ENCODE results near the gene RFC4.
"Not testable (repeated sequence)": the region's sequence is repeated elsewhere in the genome, so short reads cannot be mapped to it uniquely, and the experiment has no call there.

RFC4 gene

DNA sequence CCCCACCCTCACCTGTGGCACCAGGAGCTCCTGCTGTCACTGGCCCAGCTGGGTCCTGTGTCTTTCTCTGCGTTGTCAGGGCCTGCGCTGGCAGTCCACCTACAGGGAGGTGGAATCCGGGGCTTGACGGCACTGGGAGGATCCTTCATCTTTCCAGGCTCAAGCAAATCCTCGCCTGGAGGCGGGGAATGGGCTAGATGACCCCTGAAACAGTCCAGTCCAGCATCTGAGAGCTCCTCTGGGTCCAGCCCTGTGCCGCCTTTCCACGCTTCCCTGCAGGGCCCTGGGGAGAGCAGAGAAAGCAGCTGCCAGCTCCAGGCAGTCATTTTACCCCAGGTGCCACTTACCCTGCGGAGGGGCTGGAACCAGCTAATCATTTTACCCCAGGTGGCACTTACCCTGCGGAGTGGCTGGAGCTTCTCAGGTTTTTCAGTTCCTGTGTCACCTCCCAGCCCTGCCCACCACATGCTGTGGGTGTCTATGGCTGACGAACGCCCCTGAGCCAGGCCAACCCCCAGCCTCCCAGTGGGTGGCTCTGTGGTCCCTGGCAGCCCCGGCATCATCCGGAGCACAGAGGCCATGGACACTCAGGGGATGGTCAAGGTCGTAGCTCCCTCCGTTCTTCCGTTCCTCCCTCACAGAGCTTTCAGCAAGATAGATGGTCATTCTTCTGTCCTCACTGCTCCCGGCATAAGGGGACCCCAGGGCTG, 18.3 kb upstream of the RFC4 start:
- DNase-seq = no peak

DNA sequence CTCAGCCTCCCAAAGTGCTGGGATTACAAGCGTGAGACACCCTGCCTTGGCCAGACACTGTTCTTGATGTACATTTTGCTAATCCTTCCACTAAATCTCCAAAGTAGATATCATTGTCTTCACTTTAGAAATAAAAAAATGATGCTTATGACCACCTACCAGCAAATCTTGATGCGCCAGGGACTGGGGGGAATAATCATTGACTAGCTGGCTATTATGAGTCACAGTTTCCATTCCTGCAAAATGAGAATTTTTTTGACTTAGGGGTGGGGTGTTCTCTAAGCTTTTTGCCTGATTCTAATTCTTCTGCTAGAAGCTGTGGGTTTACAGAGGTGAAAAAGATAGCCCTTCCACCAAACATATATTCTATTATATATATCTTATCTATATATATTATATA, 17.1 kb upstream of the RFC4 start:
- no peak for DNase-seq

DNA sequence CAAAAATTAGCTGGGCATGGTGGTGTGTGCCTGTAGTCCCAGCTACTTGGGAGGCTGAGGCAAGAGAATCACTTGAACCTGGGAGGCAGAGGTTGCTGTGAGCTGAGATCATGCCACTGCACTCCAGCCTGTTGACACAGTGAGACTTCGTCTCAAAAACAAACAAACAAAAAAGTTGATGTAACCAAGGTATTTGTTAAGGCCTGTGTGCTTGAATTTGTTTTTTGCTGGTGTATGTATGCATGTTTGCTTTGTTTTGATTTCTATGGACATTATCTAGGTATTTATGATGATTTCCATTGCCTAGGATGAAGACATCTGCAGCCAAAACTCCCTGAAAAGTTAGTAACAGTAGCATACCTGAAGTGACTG, 16.1 kb upstream of the RFC4 start:
- not testable (repeated sequence) for DNase-seq

DNA sequence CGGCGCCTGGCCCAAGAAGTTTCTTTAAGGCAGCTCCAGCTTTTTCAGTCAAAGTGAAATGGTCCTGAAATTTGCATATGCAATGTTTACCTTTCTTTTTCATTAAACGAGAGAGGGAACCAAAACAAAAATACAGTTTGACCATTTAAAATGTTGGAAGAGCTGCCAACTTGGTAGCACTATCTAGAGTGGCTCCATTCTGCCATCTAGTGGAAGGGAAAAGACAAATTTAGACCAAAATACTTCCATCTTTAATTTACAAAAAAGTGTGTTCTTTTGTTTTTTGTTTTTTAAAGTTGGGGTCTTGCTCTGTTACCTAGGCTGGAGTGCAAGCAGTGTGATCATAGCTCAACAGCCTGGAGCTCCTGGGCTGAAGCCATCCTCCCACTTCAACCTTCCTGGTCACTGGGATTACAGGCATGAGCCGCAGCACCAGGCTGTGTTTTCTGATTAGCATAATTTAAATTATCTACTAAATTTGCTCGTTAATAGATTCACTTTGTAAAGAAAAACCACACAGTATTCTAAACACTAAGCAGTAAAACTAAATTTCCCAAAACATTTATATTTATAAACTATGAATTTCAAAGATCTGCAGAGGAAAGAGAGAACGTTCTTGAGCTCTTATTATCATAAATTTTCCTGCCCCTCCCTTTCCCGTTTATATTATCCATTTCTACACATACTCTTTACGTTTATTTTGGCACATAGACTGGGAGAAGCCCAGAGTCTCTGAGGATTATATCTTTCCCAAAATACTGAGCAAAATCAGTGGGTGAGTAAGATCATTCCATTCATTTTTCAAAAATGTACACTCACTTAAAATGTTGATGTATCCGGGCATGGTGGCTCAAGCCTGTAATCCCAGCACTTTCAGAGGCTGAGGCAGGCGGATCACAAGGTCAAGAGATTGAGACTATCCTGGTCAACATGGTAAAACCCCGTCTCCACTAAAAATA, 15.4 kb upstream of the RFC4 start:
- peak; percentile 30 for DNase-seq

DNA sequence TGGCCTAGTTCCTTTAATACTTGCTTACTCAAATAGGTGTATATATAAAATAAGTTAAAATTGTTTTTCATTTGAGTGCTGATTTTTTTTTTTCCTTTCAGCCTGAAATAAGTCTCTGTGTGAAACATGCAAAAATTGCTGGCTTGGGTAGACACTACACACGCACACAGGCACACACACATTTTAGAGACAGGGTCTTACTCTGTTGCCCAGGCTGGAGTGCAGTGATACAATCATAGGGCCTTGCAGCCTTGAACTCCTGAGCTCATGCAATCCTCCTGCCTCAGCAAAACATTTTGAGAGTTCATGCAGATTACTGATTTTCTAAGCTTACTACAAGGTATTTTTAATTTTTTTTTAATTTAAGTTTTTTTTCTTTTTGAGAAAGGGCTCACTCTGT, 12.7 kb upstream of the RFC4 start:
- DNase-seq = no peak

DNA sequence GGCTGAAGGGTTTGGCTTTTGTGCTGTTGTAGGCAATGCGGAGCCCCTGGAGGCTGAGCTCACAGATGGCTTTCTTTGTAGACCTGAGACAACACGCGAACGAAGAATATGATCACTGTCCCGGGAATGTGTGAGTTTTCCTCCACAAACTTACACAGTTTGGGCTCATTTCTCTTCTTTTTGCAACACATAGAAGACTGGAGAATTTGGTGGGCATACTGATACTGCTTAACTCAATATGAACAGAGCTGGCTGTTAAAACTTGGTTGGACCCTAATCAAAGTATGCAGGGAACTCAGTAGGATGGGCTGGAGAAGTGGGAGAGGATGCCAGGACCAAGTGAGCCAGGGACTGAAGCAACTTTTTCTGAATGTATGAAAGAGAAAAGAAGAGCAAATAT, 12.2 kb upstream of the RFC4 start:
- DNase-seq = no peak

DNA sequence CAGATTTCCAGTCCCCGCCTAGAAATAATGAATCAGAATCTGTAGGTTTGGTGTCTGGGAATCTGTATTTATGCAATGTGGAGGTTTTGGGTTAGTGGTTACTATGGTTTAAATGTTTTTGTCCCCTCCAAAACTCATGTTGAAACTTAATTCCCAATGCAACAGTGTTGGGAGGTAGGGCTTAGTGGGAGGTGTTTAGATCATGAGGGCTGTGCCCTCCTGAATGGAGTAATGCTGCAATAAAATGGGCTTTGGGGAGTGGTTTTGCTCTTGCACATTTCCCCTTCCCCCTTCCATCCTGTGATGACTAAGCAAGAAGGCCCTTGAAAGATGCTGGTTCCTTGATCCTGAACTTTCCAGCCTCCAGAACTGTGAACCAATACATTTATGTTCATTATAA, 9.2 kb upstream of the RFC4 start:
- no peak for DNase-seq

DNA sequence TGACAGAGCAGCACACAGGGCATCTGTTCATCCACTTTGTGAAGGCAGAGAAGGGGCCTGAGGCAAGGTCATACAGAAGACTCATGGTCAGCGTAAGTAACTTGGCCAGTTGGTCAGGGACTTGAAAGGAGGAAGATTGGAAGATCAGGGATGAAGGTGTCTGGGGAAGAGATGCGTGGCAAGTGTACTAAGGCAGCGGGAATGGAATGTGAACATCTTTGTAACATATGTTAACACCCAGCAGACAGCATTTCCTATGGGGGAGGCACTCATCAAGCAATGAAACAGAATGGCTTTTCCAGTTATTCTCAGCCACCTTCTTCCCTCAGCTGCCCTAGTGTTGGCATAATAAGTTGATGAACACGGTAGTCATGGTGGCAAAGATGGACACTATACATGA, 7.8 kb upstream of the RFC4 start:
- no peak for DNase-seq

DNA sequence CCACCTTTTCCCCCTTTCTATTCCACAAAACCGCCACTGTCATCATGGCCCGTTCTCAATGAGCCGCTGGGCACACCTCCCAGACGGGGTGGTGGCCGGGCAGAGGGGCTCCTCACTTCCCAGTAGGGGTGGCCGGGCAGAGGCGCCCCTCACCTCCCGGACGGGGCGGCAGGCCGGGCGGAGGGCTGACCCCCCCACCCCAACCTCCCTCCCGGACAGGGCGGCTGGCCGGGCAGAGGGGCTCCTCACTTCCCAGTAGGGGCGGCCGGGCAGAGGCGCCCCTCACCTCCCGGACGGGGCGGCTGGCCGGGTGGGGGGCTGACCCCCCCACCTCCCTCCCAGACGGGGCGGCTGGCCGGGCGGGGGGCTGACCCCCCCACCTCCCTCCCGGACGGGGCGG, 5.0 kb upstream of the RFC4 start:
- not testable (repeated sequence) for DNase-seq

DNA sequence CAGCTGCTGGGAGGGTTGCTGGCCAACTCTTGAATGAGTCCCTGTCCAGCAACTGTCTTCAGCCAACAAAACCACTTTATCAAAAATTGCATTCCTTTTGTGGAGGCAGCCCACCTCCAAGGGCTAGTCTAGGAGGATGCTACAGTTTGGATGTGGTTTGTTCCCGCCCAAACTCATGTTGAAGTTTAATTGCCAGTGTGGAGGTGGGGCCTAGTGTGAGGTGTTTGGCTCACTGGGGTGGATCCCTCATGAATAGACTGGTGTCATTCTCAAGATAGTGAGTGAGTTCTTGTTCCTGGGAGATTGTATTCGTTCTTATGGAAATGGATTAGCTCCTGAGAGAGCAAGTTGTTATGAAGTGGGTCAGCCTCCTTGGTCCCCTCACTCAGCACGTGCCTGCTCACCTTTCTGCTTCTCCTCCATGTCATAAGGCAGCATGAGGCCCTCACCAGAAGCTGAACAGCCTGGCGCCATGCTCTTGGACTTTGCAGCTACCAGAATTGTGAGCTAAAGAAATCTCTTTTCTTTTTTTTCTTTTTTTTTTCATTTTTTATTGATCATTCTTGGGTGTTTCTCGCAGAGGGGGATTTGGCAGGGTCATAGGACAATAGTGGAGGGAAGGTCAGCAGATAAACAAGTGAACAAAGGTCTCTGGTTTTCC, 4.2 kb upstream of the RFC4 start:
- DNase-seq = no peak

DNA sequence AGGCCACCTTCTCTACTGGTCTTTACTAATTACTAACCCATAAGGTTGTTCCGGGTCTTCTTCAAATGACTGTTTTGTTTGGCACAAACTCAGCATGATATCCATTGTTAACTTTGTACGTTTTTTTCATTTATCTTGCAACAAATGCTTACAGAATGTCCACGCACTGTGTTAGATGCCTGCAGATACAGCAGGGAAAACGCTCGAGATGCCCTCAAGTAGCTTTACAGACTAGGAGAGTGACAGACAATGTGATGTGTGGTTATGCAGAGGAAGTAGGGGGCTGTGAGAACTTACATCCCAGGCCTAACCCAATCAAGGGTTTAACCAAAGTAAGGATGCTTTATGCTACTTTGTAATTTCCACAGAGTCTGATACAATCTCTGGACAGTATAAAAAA, 949 bp upstream of the RFC4 start:
- no peak for DNase-seq

DNA sequence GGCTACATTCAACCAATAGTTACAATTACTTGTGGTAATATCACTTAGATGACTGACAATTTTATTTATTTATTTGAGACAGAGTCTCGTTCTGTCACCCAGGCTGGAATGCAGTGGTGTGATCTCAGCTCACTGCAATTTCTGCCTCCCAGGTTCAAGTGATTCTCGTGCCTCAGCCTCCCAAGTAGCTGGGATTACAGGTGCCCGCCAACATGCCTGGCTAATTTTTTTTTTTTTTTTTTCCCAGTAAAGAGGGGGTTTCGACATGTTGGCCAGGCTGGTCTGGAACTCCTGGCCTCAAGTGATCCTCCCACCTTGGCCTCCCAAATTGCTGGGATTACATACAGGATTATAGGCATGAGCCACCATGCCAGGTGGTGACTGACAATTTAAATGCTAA, 2.8 kb downstream of the RFC4 start:
- DNase-seq = not testable (repeated sequence)

DNA sequence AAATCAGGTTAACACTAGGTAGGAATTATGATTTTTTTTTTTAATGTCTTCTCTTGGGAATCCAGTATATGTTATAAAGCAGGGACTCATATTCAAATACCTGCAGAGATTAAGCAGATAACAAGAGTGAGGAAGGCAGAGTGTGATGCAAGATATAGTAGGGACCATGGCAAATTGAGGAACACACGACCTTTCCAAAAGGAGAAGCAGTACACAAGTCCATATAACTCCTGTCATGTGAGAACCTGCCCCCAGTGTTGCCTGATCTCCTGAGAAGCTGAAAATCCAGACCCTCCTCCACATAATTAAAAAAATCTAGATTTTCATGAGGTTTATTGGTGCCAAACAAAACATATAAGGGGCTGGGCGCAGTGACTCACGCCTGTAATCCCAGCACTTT, 3.6 kb downstream of the RFC4 start:
- no peak for DNase-seq

DNA sequence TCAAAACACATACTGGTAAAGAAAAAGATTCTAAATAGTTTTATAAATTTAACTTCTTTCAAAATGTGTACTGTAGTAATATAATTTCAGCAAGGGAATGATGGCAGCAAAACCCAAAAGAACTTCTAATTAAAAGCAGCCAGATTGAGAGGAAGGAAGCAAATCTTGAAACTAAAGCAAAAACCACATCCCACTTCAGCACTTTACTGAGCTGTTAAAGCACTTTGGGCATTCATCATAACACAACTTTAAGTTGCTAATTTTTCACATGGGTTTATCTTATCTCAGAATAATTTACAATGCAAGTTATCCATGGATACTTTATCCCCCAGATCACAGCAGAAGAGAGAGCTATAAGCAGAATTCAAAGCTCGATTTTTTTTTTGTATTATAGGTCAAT, 6.0 kb downstream of the RFC4 start:
- DNase-seq = no peak

DNA sequence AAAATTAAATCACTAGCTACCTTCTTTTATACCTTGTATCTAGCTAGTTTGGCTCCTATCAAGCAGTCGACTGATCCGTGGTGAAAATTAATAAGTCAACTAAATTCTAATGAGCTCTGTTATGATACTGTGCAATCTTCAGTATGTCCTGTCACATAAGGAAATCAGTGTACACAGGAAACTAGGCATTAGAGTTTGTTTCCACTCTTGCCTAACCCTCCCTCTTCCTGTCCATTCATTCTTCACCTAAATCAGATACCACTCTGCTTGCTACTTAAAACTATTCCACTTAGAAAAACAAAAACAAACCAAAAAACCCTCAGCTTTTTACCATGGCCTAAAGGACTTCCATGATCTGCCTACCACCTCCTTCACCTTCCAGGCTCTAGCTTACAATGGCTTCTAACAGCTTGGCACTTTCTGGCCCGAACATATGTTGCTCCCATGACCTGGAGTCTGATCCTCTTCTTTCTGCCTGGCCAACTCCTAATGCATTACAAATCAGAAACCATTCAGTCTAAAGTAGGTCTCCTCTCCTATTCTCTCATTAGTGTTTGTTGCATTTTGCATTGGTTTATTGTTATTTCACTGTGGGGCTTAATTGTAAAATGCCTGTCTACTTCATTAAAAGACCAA, 7.9 kb downstream of the RFC4 start:
- no peak for DNase-seq

DNA sequence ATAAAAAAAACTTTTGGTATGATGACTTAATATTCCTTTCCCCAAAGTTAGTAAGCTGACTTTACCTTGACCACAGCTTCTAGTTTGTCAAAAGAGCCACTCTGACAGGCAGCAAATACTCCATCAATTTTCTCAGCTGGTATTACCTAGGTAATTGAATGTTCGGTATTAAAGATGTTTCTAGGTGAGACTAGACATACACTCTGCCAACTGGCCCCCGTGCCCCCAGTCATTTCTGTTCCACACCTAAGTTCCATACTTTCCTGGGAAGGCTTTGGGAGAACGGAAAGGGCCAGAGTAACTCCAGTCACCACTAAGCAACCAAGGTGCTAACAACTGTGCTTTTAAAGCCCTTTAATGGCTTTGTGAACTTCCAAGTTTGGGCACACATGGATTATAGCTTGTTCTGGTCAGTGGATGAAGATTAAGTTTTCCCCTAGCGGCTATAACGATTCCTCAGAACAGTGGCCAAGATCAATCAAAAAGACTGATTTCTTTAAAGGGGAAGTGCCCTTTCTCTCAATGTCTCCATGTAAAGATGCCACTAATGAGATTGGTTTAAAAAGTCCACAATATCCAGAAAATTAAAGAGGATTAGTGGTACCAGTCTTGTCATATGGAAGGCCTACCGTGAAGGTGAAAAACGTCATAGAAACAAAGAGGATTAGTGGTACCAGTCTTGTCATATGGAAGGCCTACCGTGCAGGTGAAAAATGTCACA, 15.9 kb downstream of the RFC4 start:
- no peak for DNase-seq

DNA sequence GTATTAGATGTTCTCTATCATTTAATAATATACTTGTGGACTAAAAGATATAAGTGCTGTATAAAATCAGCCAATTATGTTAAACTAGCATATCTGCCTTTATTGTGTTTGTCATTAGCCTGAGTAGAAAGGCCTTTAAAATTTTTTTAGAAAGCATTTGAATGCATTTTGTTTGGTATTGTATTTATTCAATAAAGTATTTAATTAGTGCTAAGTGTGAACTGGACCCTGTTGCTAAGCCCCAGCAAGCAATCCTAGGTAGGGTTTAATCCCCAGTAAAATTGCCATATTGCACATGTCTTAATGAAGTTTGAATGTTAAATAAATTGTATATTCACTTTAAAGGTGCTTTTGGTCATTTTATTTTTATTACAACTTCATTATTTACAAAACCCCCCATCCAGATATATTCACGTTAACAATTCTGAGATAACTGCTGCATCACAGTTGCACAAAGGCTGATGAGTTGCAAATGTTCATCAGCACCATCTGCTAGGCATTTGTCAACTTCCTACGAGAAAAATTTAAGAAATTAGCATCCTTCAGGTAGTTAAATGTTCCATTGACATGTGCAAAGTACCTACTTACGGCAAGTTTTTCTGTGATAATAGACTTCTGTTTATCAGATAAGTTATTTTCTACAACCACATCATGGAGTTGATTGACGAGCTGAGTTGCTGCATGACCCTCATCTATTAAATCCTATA, 16.6 kb downstream of the RFC4 start:
- DNase-seq = no peak

DNA sequence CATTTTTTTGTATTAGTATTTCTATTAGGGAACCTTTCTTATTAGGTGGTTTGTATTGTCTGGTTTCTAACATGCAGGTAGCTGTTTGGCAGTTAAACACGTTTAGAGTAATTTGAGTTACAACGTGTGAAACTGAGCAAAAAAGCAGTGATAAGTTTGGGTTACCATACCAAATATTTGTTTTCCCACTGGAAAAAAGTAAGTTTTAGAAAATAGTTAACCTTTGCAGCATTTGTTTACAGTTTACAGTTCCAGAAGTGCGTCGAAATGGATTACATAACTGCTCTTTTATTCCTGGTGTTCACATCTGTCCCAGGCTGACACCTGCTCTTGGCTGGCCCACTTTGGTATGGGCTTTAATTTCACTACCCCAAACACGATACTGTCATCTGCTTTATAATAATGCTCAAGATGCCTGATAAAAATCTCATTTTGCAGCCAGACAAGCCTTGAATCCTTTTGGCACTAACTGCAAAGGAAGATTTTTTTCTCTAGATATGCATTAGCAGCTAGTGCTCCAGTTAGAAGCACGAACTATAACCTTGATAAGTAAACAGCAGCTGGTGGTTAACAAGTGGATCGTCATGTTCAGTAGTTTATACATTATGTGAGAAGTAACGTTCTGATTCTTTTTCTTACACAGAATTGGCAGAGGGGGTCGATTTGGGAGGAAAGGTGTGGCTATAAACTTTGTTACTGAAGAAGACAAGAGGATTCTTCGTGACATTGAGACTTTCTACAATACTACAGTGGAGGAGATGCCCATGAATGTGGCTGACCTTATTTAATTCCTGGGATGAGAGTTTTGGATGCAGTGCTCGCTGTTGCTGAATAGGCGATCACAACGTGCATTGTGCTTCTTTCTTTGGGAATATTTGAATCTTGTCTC, 17.6 kb downstream of the RFC4 start:
- DNase-seq = no peak

DNA sequence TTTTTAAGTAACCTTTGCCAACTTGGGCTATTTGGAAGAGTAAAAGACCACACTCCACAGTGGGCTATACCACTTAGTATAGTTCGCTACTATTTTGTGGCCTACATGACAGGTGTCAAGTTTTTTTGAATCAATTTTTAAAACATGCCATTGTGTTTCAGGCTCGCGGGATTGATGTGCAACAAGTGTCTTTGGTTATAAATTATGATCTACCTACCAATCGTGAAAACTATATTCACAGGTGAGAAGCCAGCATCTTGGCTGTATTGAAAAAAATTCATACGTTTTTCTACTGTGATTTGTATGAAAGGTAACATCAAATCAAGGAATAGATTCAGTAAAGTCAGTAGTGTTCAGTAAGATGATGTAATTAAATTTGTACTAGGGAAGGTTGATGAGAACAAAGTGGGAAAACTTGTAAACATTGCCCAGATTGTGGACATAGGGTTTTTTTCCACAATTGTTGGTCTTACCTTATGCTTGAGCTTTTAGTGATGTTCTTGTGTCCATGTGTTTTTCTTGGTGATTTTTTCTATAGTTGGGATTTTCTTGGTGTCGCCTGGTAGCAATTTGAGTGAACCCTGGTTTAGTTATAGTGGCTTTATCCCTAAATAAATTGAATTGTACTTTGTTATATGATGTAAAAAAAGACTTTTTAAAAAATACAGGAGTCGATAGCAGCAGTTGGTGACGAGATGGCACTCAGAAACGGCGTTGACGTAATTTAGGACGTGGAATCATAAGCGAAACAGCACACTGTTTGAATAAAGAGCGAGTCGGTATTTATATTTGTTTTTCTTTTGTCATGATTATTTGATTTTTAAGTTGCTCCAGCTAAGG, 18.4 kb downstream of the RFC4 start:
- DNase-seq = no peak

DNA sequence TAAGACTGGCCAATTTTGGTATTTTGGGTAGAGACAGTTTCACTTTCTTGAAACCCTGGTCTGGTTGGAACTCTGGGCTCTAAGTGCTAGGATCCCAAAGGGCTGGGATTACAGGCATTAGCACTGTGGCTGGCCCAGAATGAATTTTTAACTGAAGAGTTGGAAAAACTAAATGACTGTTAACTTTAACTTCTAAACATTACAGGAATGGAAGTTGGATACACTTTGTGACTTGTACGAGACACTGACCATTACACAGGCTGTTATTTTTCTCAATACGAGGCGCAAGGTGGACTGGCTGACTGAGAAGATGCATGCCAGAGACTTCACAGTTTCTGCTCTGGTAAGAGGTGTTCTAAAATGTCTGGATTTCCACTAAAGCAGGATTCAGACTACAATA, 19.4 kb downstream of the RFC4 start:
- no peak for DNase-seq
